ENCODE measurements around the gene TTC8.
A peak's percentile ranks its signal among the peaks of the same experiment; 100 is the strongest.

Gene TTC8

GRCh38 chr14:88904864-88905263 is 80.4 kb downstream of the TTC8 start:
- Histone ChIP-seq H3K9ac (ENCODE audit: low read length) (no peak overlapping the region), H3K4me1 (ENCODE audit: control insufficient read depth, insufficient read depth, low read length) (no peaks in the 10 kb centered on the region), H3K27me3 (replicated peaks; ENCODE audit: control insufficient read depth, insufficient read depth, low read length) (peaks cover 8% of the 10 kb centered on the region), H3K36me3 (ENCODE audit: control insufficient read depth, insufficient read depth, low read length, severe bottlenecking) (no peaks in the 10 kb centered on the region), H3K4me3 (ENCODE audit: low read length) (no peak overlapping the region), H3K9me3 (ENCODE audit: control insufficient read depth, low read length) (peaks cover 14% of the 10 kb centered on the region)
- DNase-seq (ENCODE audit: low read depth): peak; percentile 70

DNA sequence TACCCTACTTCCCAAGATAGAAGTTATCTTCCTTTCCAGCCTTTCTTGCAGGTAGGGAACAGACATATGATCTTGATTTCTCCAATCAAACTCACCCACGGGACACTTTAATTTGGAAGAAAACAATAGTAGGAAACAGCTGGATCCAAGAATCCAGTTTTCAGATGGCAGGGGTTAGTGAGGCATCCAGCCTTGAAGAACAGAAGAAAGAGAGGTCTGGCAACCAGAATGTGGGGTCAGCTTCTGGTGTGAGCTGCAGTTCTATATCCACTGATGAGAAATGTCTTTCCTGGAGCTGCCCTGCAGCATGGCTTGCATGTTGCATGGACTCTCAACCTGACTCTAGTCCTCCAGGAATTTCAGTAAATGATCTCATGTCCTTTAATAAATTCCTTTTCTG is 83.8 kb downstream of the TTC8 start:
- H3K4me1 ChIP-seq (ENCODE audit: control insufficient read depth, insufficient read depth, low read length): no peaks in the 10 kb centered on the region
- peaks cover 14% of the 10 kb centered on the region for H3K9me3 ChIP-seq (ENCODE audit: control insufficient read depth, low read length)
- no peak for DNase-seq (ENCODE audit: low read depth)
- H3K4me3 ChIP-seq (ENCODE audit: low read length): no peak overlapping the region
- H3K27me3 ChIP-seq (replicated peaks; ENCODE audit: control insufficient read depth, insufficient read depth, low read length): no peaks in the 10 kb centered on the region
- no peaks in the 10 kb centered on the region for H3K36me3 ChIP-seq (ENCODE audit: control insufficient read depth, insufficient read depth, low read length, severe bottlenecking)
- no peak overlapping the region for H3K9ac ChIP-seq (ENCODE audit: low read length)

DNA sequence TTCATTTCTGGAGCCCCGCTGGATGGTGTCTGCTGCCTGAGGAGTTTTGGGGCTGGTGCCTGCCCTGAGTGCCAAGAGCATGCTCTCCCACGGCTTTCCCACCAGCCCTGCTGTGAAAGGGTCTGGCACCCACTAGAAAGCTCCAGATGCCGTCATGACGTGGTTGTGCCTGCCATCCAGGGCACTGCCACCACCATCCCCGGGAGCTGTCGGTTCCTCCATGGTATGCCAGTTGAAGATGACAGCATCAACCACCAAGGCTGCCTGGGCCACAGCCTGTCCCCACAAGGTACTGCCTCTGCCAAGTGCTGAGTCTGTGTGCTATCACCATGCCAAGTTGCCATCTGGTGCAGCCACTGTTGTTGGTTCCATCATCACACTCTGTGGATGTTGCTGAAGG is 85.9 kb downstream of the TTC8 start:
- DNase-seq (ENCODE audit: low read depth): no peak
- Histone ChIP-seq H3K4me3 (ENCODE audit: low read length) (no peak overlapping the region), H3K36me3 (ENCODE audit: control insufficient read depth, insufficient read depth, low read length, severe bottlenecking) (no peaks in the 10 kb centered on the region), H3K27me3 (replicated peaks; ENCODE audit: control insufficient read depth, insufficient read depth, low read length) (no peaks in the 10 kb centered on the region), H3K9ac (ENCODE audit: low read length) (no peak overlapping the region), H3K4me1 (ENCODE audit: control insufficient read depth, insufficient read depth, low read length) (no peaks in the 10 kb centered on the region), H3K9me3 (ENCODE audit: control insufficient read depth, low read length) (peaks cover 25% of the 10 kb centered on the region)

GRCh38 chr14:88911809-88912208 is 87.4 kb downstream of the TTC8 start:
- Histone ChIP-seq H3K4me1 (ENCODE audit: control insufficient read depth, insufficient read depth, low read length) (no peaks in the 10 kb centered on the region), H3K27me3 (replicated peaks; ENCODE audit: control insufficient read depth, insufficient read depth, low read length) (no peaks in the 10 kb centered on the region), H3K36me3 (ENCODE audit: control insufficient read depth, insufficient read depth, low read length, severe bottlenecking) (no peaks in the 10 kb centered on the region), H3K4me3 (ENCODE audit: low read length) (no peak overlapping the region), H3K9ac (ENCODE audit: low read length) (no peak overlapping the region), H3K9me3 (ENCODE audit: control insufficient read depth, low read length) (peaks cover 30% of the 10 kb centered on the region)
- DNase-seq (ENCODE audit: low read depth): no peak

DNA sequence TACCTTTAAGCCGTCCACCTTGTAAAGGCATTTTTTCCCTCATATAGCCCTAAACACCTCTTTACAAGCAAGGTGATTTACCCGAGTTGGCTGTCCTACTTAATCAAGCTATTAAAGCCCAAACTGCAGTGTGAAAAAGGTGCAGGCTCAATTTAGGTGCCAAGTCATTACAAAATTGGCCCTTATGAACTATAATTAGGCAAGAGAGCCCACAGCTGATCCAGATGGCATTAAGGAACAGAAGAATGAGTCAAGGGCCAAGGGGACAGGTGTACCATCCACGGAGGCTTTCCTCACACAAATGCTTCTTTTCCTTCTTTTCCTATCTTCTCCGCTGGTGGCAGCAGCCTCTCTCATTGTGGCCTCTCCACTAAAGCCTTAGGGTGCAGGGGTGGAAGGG is 90.5 kb downstream of the TTC8 start:
- Histone ChIP-seq H3K4me3 (ENCODE audit: low read length) (no peak overlapping the region), H3K9me3 (ENCODE audit: control insufficient read depth, low read length) (peaks cover 16% of the 10 kb centered on the region), H3K27me3 (replicated peaks; ENCODE audit: control insufficient read depth, insufficient read depth, low read length) (no peaks in the 10 kb centered on the region), H3K9ac (ENCODE audit: low read length) (no peak overlapping the region), H3K4me1 (ENCODE audit: control insufficient read depth, insufficient read depth, low read length) (no peaks in the 10 kb centered on the region), H3K36me3 (ENCODE audit: control insufficient read depth, insufficient read depth, low read length, severe bottlenecking) (no peaks in the 10 kb centered on the region)
- no peak for DNase-seq (ENCODE audit: low read depth)

DNA sequence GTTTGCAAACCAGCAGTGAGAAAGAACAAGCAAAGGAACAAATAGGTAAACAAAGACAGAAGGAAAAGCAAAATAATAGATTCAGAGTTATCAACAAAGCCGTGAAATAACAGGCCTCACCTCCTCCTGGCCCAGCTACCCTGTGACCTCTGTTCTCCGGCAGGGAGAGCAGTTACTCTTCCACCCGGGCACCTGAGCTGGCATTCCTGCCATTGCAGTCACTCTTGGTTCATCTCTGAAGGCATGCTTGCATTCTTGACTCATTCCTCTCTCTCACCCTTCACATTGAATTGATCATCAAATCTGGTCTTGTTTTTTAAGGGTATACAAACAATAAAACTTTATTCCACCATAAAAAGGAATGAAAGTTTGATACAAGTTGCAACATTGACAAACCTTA is 95.1 kb downstream of the TTC8 start:
- H3K9me3 ChIP-seq (ENCODE audit: control insufficient read depth, low read length): peaks cover 16% of the 10 kb centered on the region
- no peak overlapping the region for H3K4me3 ChIP-seq (ENCODE audit: low read length)
- H3K27me3 ChIP-seq (replicated peaks; ENCODE audit: control insufficient read depth, insufficient read depth, low read length): no peaks in the 10 kb centered on the region
- DNase-seq (ENCODE audit: low read depth): no peak
- no peaks in the 10 kb centered on the region for H3K4me1 ChIP-seq (ENCODE audit: control insufficient read depth, insufficient read depth, low read length)
- H3K36me3 ChIP-seq (ENCODE audit: control insufficient read depth, insufficient read depth, low read length, severe bottlenecking): no peaks in the 10 kb centered on the region
- H3K9ac ChIP-seq (ENCODE audit: low read length): no peak overlapping the region
